Activated CD4-positive, alpha-beta memory T cell treated with anti-CD3 and anti-CD28 coated beads, Interleukin-2, amount 10 ng/mL, durations not matched to agents 7 days and 5 days (primary cell): ENCODE results near the gene SLC9C1. TPM values are rescaled to one million over a fixed set of nuclear protein-coding genes. Genes with fewer than 3 reads are reported as not detected.

Experiments used
- CTCF ChIA-PET: fragments of 350-600 bp; sonication (Branson Sonifier 250); formaldehyde crosslinking; loops from one replicate; lab custom pipeline; 2021; ENCODE audit warnings: antibody characterized with exemption, inconsistent platforms; lab: Charles Lee
- POLR2A ChIA-PET: fragments of 350-600 bp; sonication (Branson Sonifier 250); formaldehyde crosslinking; loops from one replicate; lab custom pipeline; 2021; ENCODE audit warnings: antibody characterized with exemption; lab: Charles Lee
- DNase-seq: peaks from one replicate; pipeline ENCODE4 v3.0.0-alpha.2; 2020
- H3K27ac Mint-ChIP-seq: one replicate; pipeline ENCODE4 v1.8.0; 2021; ENCODE audit warnings: mild to moderate bottlenecking, mixed read lengths
- H3K27me3 Mint-ChIP-seq: one replicate; pipeline ENCODE4 v1.8.0; 2021; ENCODE audit warnings: mixed read lengths
- H3K36me3 Mint-ChIP-seq: one replicate; pipeline ENCODE4 v1.8.0; 2021; ENCODE audit warnings: low read depth, mixed read lengths
- H3K4me1 Mint-ChIP-seq: one replicate; pipeline ENCODE4 v1.8.0; 2021; ENCODE audit warnings: mixed read lengths
- H3K4me3 Mint-ChIP-seq: one replicate; pipeline ENCODE4 v1.8.0; 2021; ENCODE audit warnings: mild to moderate bottlenecking, mixed read lengths
- H3K9me3 Mint-ChIP-seq: one replicate; pipeline ENCODE4 v1.8.0; 2021; ENCODE audit warnings: mixed read lengths
- total RNA-seq, 2 experiments: library from RNA; stranded (reverse); gene quantifications; one replicate each; pipeline ENCODE4 v1.2.3, GENCODE V29; 2021

The SLC9C1 gene
- total RNA-seq, 2 experiments from 2014 or later, result not detected

GRCh38 chr3:112132975-112133448 lies 161.0 kb downstream of the SLC9C1 start, which contains the start of gene GCSAM:
GCSAM (minus strand) TSS chr3:112133248; CDS start chr3:112133120, 128 bp downstream.
- POLR2A ChIA-PET, result interaction anchor here (0.7 to 1.7 kb wide), 8 partner anchors 13 to 384 kb away, joined by 3 to 5 read pairs (median 4); partner anchors contain the start of genes ABHD10 and CD200
- H3K4me3 Mint-ChIP-seq, result peak within 1 kb of the TSS; percentile 87
- no peaks in the 10 kb centered on the region for H3K27me3 Mint-ChIP-seq
- H3K36me3 Mint-ChIP-seq, result peaks cover 17% of the 10 kb centered on the region
- peaks cover 77% of the 10 kb centered on the region for H3K4me1 Mint-ChIP-seq
- peak within 1 kb of the TSS; percentile 85 for H3K27ac Mint-ChIP-seq
- peak; percentile 75 for DNase-seq
- H3K9me3 Mint-ChIP-seq, result no peaks in the 10 kb centered on the region
- CTCF ChIA-PET, result interaction anchor here (1.0 to 1.9 kb wide), 2 partner anchors 8 to 21 kb away, joined by 3 to 4 read pairs; no protein-coding TSS in a partner anchor

- CTCF ChIA-PET, result interaction anchor here (1.9 kb wide), 1 partner anchor 21 kb away, joined by 4 read pairs; no protein-coding TSS in a partner anchor
- Mint-ChIP-seq H3K27ac (peak overlapping the region; percentile 85), H3K9me3 (no peaks in the 10 kb centered on the region), H3K4me1 (peaks cover 81% of the 10 kb centered on the region), H3K4me3 (peak overlapping the region; percentile 87), H3K27me3 (no peaks in the 10 kb centered on the region), H3K36me3 (peaks cover 17% of the 10 kb centered on the region)
- POLR2A ChIA-PET, result interaction anchor here (0.7 to 1.7 kb wide), 8 partner anchors 13 to 384 kb away, joined by 3 to 5 read pairs (median 4); partner anchors contain the start of genes ABHD10 and CD200
- DNase-seq, result no peak
Measured at GRCh38 chr3:112132554-112132953, 161.5 kb downstream of the SLC9C1 start.

- H3K9me3 Mint-ChIP-seq, result no peaks in the 10 kb centered on the region
- no peak for DNase-seq
- H3K4me3 Mint-ChIP-seq, result peak overlapping the region; percentile 87
- POLR2A ChIA-PET, result interaction anchor here (0.7 to 1.7 kb wide), 6 partner anchors 12 to 201 kb away, joined by 3 to 5 read pairs (median 4); partner anchors contain the start of genes ABHD10 and CD200
- peak overlapping the region; percentile 85 for H3K27ac Mint-ChIP-seq
- peaks cover 19% of the 10 kb centered on the region for H3K36me3 Mint-ChIP-seq
- CTCF ChIA-PET, result interaction anchor here (1.9 kb wide), 1 partner anchor 20 kb away, joined by 4 read pairs; no protein-coding TSS in a partner anchor
- H3K4me1 Mint-ChIP-seq, result peaks cover 83% of the 10 kb centered on the region
- no peaks in the 10 kb centered on the region for H3K27me3 Mint-ChIP-seq
Measured at GRCh38 chr3:112132088-112132487, 161.9 kb downstream of the SLC9C1 start.

- no peak overlapping the region for H3K27ac Mint-ChIP-seq
- peak overlapping the region; percentile 44 for H3K4me3 Mint-ChIP-seq
- no peaks in the 10 kb centered on the region for H3K27me3 Mint-ChIP-seq
- ChIA-PET POLR2A (interaction anchor here (0.9 kb wide), 1 partner anchor 202 kb away, joined by 3 read pairs; the partner anchor contains the start of gene CD200), CTCF (interaction anchor here (0.5 to 1.3 kb wide), 2 partner anchors 20 to 367 kb away, joined by 3 to 4 read pairs; no protein-coding TSS in a partner anchor)
- DNase-seq, result no peak
- H3K4me1 Mint-ChIP-seq, result peaks cover 86% of the 10 kb centered on the region
- H3K9me3 Mint-ChIP-seq, result no peaks in the 10 kb centered on the region
- H3K36me3 Mint-ChIP-seq, result peaks cover 25% of the 10 kb centered on the region
Measured at GRCh38 chr3:112131111-112131510, 162.9 kb downstream of the SLC9C1 start.

- Mint-ChIP-seq H3K4me3 (no peak overlapping the region), H3K9me3 (no peaks in the 10 kb centered on the region), H3K27me3 (no peaks in the 10 kb centered on the region), H3K4me1 (peaks cover 85% of the 10 kb centered on the region), H3K27ac (no peak overlapping the region), H3K36me3 (peaks cover 30% of the 10 kb centered on the region)
- DNase-seq, result no peak
- ChIA-PET POLR2A (interaction anchor here (0.9 kb wide), 1 partner anchor 203 kb away, joined by 3 read pairs; the partner anchor contains the start of gene CD200), CTCF (interaction anchor here (0.5 to 1.3 kb wide), 2 partner anchors 19 to 367 kb away, joined by 3 to 4 read pairs; no protein-coding TSS in a partner anchor)
Measured at GRCh38 chr3:112130638-112130993, 163.4 kb downstream of the SLC9C1 start.

GRCh38 chr3:112129925-112130637 lies 163.9 kb downstream of the SLC9C1 start:
- H3K9me3 Mint-ChIP-seq, result no peaks in the 10 kb centered on the region
- H3K4me3 Mint-ChIP-seq, result no peak overlapping the region
- H3K27me3 Mint-ChIP-seq, result no peaks in the 10 kb centered on the region
- POLR2A ChIA-PET, result interaction anchor here (0.6 kb wide), 1 partner anchor 10 kb away, joined by 3 read pairs; no protein-coding TSS in a partner anchor
- H3K36me3 Mint-ChIP-seq, result peaks cover 36% of the 10 kb centered on the region
- DNase-seq, result no peak
- CTCF ChIA-PET, result interaction anchor here (0.9 to 5.6 kb wide), 3 partner anchors 19 to 404 kb away, joined by 3 to 36 read pairs (median 4); no protein-coding TSS in a partner anchor
- no peak overlapping the region for H3K27ac Mint-ChIP-seq
- peaks cover 82% of the 10 kb centered on the region for H3K4me1 Mint-ChIP-seq

- ChIA-PET POLR2A (interaction anchor here (0.6 to 1.5 kb wide), 4 partner anchors 10 to 17 kb away, joined by 3 read pairs; no protein-coding TSS in a partner anchor), CTCF (interaction anchor here (0.9 to 5.6 kb wide), 3 partner anchors 18 to 405 kb away, joined by 3 to 36 read pairs (median 3); no protein-coding TSS in a partner anchor)
- Mint-ChIP-seq H3K9me3 (no peaks in the 10 kb centered on the region), H3K27me3 (no peaks in the 10 kb centered on the region), H3K4me3 (peak overlapping the region; percentile 26), H3K27ac (peak overlapping the region; percentile 76), H3K36me3 (peaks cover 42% of the 10 kb centered on the region), H3K4me1 (peaks cover 76% of the 10 kb centered on the region)
- DNase-seq, result peak; percentile 57
Measured at GRCh38 chr3:112128843-112129727, 164.9 kb downstream of the SLC9C1 start.

GRCh38 chr3:112127522-112128494 lies 166.2 kb downstream of the SLC9C1 start:
- POLR2A ChIA-PET, result interaction anchor here (0.7 to 1.5 kb wide), 4 partner anchors 8 to 432 kb away, joined by 3 read pairs; no protein-coding TSS in a partner anchor
- CTCF ChIA-PET, result interaction anchor here (0.6 to 5.6 kb wide), 3 partner anchors 9 to 175 kb away, joined by 3 to 36 read pairs (median 3); no protein-coding TSS in a partner anchor
- Mint-ChIP-seq H3K4me1 (peaks cover 63% of the 10 kb centered on the region), H3K27ac (peak overlapping the region; percentile 76), H3K9me3 (no peaks in the 10 kb centered on the region), H3K4me3 (peak overlapping the region; percentile 58), H3K36me3 (peaks cover 54% of the 10 kb centered on the region), H3K27me3 (no peaks in the 10 kb centered on the region)
- DNase-seq, result no peak

GRCh38 chr3:112126511-112126911 lies 167.5 kb downstream of the SLC9C1 start:
- DNase-seq, result no peak
- CTCF ChIA-PET, result interaction anchor here (5.6 kb wide), 1 partner anchor 15 kb away, joined by 36 read pairs; no protein-coding TSS in a partner anchor
- H3K36me3 Mint-ChIP-seq, result peaks cover 65% of the 10 kb centered on the region
- H3K4me3 Mint-ChIP-seq, result peak overlapping the region; percentile 58
- POLR2A ChIA-PET, result interaction anchor here (1.0 to 1.1 kb wide), 2 partner anchors 9 to 436 kb away, joined by 3 read pairs; partner anchors contain the start of genes ATG3 and SLC35A5
- H3K9me3 Mint-ChIP-seq, result no peaks in the 10 kb centered on the region
- H3K27ac Mint-ChIP-seq, result peak overlapping the region; percentile 76
- no peaks in the 10 kb centered on the region for H3K27me3 Mint-ChIP-seq
- peaks cover 59% of the 10 kb centered on the region for H3K4me1 Mint-ChIP-seq

- Mint-ChIP-seq H3K27ac (no peak overlapping the region), H3K9me3 (no peaks in the 10 kb centered on the region), H3K36me3 (peaks cover 60% of the 10 kb centered on the region), H3K27me3 (no peaks in the 10 kb centered on the region), H3K4me1 (peaks cover 62% of the 10 kb centered on the region), H3K4me3 (no peak overlapping the region)
- DNase-seq, result no peak
- ChIA-PET POLR2A (interaction anchor here (1.1 kb wide), 1 partner anchor 437 kb away, joined by 3 read pairs; the partner anchor contains the start of genes ATG3 and SLC35A5), CTCF (interaction anchor here (1.0 to 5.6 kb wide), 5 partner anchors 9 to 179 kb away, joined by 3 to 36 read pairs (median 4); no protein-coding TSS in a partner anchor)
Measured at GRCh38 chr3:112124907-112125607, 169.0 kb downstream of the SLC9C1 start.
